Measurements from ENCODE around the gene TCN2. TPM values are rescaled to one million over a fixed set of nuclear protein-coding genes. Genes with fewer than 3 reads are reported as not detected.

The TCN2 gene
- total RNA-seq, 2 experiments from 2014 or later: 1.7 to 1.9 TPM

DNA sequence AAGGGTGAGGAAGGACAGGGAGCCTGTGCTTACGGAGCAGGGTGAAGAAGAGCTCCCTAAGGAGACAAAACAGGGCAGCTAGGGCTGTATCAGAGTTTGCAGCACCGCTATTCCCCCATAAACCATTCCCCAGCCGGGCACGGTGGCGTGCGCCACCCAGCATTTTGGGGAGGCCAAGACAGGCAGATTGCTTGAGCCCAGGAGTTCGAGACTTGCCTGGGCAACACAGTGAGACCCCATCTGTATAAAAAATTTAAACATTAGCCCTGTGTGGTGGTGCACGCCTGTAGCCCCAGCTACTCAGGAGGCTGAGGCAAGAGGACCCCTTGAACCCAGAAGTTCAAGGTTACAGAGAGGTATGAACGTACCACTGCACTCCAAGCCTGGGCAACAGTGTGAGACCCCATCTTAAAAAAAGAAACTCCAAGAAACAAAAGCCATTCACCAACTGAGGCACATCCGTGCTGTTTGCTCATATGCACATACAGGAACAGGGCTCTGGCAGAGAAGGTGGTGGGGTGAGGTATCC, 37.2 kb upstream of the TCN2 start:
- Mint-ChIP-seq H3K4me3 (no peak overlapping the region), H3K27ac (no peak overlapping the region), H3K36me3 (ENCODE audit: low read depth) (no peaks in the 10 kb centered on the region), H3K27me3 (peaks cover 19% of the 10 kb centered on the region), H3K9me3 (no peaks in the 10 kb centered on the region), H3K4me1 (no peaks in the 10 kb centered on the region)
- CTCF ChIA-PET: interaction anchor here (0.7 kb wide), 1 partner anchor 85 kb away, joined by 3 read pairs; no protein-coding TSS in a partner anchor
- POLR2A ChIA-PET: no interaction called here
- no peak for DNase-seq

DNA sequence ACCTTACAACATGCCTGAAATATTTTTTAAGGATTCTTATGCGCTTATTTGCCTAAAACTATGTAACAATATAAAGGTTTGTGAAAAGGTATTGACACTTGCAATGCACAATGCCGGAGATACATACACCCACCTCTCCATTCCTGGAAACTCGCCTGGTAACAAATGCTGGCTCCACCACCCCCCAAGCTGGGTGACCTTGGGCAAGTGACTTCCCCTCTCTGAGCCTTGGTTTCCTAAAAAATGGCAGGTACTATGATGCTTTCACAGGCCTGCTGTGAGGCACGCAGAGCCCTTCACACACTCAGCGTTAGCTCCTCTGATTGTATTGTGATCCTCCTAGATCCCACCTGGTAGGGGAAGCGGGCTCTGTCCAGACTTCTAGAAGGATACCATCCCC, 34.8 kb upstream of the TCN2 start:
- H3K27ac Mint-ChIP-seq: no peak overlapping the region
- peaks cover 18% of the 10 kb centered on the region for H3K36me3 Mint-ChIP-seq (ENCODE audit: low read depth)
- no peak overlapping the region for H3K4me3 Mint-ChIP-seq
- CTCF ChIA-PET: no interaction called here
- no peaks in the 10 kb centered on the region for H3K4me1 Mint-ChIP-seq
- H3K9me3 Mint-ChIP-seq: no peaks in the 10 kb centered on the region
- peaks cover 19% of the 10 kb centered on the region for H3K27me3 Mint-ChIP-seq
- no peak for DNase-seq
- POLR2A ChIA-PET: no interaction called here

DNA sequence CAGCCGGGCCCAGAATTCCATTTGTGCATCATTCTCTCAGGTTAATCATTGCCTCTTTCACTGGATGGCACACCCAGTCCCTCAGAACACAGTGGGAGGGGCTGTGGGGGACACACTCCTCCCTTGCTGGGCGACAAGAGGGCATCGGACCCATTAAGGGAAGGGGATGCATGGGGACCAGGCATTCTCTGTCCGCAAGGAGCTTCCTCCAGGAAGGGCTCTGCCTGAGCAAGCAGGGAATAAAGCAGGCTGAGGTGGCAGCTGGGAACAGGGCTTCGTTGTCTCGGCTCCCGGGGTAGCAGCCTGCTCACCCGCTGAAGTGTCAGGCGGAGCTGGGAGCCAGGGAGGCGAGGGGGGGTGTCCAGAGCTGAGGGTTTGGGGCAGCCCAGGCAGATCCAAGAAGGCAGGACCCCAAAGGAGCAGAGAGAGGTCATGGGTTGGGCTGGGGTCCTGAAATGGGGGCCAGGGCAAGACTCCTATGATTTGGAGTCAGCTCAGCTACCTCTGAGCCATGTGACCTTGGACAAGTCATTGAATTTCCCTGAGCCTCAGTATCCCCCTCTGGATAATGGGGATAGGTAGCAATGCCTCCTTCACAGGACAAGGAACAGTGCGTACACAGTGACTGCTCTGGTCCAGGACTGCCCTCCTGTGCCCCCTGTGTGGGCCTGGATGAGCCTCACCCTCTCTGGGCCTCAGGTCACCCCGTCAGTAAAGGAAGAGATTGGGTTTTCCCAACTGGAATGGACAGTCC, 34.0 kb upstream of the TCN2 start:
- Mint-ChIP-seq H3K27me3 (peaks cover 19% of the 10 kb centered on the region), H3K9me3 (no peaks in the 10 kb centered on the region), H3K27ac (no peak overlapping the region), H3K4me1 (no peaks in the 10 kb centered on the region), H3K36me3 (ENCODE audit: low read depth) (peaks cover 25% of the 10 kb centered on the region), H3K4me3 (no peak overlapping the region)
- ChIA-PET CTCF (no interaction called here), POLR2A (no interaction called here)
- DNase-seq: no peak

DNA sequence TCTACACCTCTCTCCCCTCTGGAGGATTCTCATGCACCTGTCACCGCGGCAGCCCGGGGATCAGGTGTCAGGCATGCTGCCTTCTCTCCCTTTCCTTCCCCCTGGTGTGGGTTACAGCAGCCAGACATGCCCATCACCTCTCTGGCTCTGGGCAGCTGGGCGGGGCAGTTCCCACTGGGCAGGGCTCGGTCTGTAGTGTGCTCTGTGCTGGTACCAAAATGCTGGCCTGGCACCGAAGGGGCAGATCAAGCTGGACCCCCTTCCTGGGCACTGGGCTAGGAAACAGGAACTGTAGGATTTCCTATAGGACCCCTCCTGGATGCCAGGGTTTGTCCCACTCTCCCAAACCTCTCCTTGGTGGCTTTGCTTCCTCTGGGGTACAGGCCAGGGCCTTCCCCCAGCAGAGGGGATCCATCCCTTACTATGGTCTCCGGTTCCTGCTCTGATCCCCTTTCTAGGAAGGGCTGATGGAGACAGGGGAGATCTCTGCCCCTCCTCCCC, 33.3 kb upstream of the TCN2 start:
- Mint-ChIP-seq H3K4me1 (no peaks in the 10 kb centered on the region), H3K9me3 (no peaks in the 10 kb centered on the region), H3K4me3 (no peak overlapping the region), H3K36me3 (ENCODE audit: low read depth) (peaks cover 29% of the 10 kb centered on the region), H3K27ac (no peak overlapping the region), H3K27me3 (peaks cover 14% of the 10 kb centered on the region)
- no peak for DNase-seq
- POLR2A ChIA-PET: interaction anchor here (0.6 kb wide), 1 partner anchor 12 kb away, joined by 3 read pairs; no protein-coding TSS in a partner anchor
- CTCF ChIA-PET: no interaction called here

DNA sequence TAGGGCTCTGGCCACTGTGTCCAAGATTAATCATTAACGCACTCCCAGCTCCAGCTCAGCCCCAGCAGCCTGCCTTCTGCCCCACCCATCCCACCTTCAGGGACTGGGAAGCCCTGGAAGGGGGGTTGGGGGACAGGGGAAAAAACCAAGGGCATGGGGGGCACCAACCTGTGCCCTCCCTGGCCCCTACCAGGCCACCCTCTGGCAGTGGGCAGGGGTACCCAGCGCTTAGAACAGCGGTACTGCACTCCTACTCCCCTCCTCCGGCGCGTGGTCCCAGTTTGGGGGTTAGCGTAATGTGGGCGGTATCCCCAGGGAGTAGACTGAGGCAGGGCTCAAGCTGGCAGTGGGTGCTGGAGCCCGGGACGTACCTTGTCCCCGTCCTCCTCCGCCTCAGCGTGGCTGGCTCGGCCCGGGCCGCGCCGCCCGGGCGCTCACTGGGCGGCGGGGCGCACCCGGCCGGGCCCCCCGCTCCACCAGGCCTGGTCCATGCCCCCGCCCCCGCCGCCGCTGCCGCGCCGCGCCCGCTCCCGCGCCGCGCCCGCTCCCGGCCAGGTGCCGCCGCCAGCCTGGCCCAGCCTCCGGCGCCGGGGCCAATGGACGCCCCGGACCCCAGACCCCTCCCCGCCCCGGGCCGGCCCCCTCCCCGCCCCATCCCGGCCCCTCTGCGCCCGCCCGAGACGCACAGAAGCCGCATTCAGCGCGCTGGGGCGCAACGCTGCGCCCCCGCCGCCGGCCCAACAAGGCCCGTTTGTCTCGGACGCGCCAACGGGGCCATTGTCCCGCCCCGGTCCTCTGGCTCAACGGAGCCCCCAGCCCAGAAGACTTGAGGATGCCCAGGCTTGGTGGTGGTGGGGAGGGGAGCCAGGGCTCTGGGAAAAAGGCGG, 32.6 kb upstream of the TCN2 start, which contains the start of gene GAL3ST1:
Gene GAL3ST1, minus strand, starts transcription at position 571 of the 887 bp plus-strand sequence. CDS start 17,273 bp downstream, outside the sequence.
- peaks cover 36% of the 10 kb centered on the region for H3K36me3 Mint-ChIP-seq (ENCODE audit: low read depth)
- no peaks in the 10 kb centered on the region for H3K4me1 Mint-ChIP-seq
- no peak within 1 kb of the TSS for H3K27ac Mint-ChIP-seq
- H3K9me3 Mint-ChIP-seq: no peaks in the 10 kb centered on the region
- H3K4me3 Mint-ChIP-seq: no peak within 1 kb of the TSS
- ChIA-PET POLR2A (interaction anchor here (0.6 kb wide), 1 partner anchor 12 kb away, joined by 3 read pairs; no protein-coding TSS in a partner anchor), CTCF (no interaction called here)
- no peak for DNase-seq
- peaks cover 11% of the 10 kb centered on the region for H3K27me3 Mint-ChIP-seq

DNA sequence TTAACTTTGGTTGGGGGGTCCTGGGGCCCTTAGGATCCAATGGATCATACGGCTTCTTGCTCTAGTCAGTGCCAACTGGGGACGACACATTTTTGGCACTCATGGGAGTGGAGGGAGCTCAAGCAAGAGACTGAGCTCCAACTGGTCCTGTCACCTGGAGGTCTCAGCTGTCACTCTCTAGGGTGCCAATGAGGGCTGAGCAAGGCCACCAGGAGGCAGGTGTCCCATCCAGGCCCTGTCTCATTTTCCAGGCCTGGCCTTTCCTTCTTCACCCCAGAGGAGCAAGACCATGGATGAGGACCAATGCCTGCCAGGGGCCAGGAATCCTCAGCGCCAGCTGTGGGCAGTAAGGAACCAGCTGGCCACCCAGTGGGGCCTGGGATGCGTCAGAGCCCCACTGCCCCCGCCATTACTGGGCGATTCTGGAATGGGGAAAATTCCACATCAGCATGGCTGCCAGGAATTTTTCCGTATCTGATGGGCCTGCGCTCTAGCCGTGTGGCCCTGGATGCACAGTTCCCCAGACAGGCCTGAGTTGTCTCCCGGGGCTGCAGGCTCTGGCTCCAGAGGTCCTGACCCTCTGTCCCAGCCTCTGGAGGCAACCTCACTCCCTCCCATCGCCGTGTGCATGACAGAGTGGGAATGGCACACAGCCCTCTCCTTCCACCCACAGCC, 31.8 kb upstream of the TCN2 start:
- H3K4me3 Mint-ChIP-seq: no peak overlapping the region
- H3K36me3 Mint-ChIP-seq (ENCODE audit: low read depth): peaks cover 44% of the 10 kb centered on the region
- DNase-seq: no peak
- POLR2A ChIA-PET: interaction anchor here (0.6 kb wide), 1 partner anchor 35 kb away, joined by 3 read pairs; no protein-coding TSS in a partner anchor
- H3K4me1 Mint-ChIP-seq: no peaks in the 10 kb centered on the region
- H3K27ac Mint-ChIP-seq: no peak overlapping the region
- CTCF ChIA-PET: no interaction called here
- H3K9me3 Mint-ChIP-seq: no peaks in the 10 kb centered on the region
- H3K27me3 Mint-ChIP-seq: peaks cover 9% of the 10 kb centered on the region

DNA sequence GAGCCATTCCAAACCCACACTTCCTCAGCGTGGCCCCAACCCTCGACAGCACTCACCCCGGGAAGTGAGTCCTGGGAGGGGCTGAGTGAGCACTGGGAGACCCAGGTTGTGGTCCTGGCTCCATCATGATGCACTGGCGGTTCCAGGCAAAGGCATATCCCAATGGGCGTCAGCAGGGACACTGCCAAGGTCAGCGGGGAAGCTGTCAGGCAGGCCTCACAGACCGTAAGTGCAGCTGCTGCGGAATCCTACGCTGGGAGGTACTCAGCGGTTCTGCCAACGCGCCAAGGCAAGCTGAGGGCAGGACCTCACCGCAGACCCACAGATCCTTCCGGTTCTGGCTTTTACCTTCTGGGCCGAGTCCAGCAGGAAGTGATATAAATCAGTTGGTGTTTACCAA, 31.1 kb upstream of the TCN2 start:
- ChIA-PET CTCF (no interaction called here), POLR2A (interaction anchor here (0.9 kb wide), 1 partner anchor 14 kb away, joined by 3 read pairs; no protein-coding TSS in a partner anchor)
- peaks cover 51% of the 10 kb centered on the region for H3K36me3 Mint-ChIP-seq (ENCODE audit: low read depth)
- H3K27me3 Mint-ChIP-seq: peaks cover 9% of the 10 kb centered on the region
- H3K27ac Mint-ChIP-seq: no peak overlapping the region
- no peak for DNase-seq
- no peaks in the 10 kb centered on the region for H3K9me3 Mint-ChIP-seq
- H3K4me3 Mint-ChIP-seq: no peak overlapping the region
- H3K4me1 Mint-ChIP-seq: no peaks in the 10 kb centered on the region

DNA sequence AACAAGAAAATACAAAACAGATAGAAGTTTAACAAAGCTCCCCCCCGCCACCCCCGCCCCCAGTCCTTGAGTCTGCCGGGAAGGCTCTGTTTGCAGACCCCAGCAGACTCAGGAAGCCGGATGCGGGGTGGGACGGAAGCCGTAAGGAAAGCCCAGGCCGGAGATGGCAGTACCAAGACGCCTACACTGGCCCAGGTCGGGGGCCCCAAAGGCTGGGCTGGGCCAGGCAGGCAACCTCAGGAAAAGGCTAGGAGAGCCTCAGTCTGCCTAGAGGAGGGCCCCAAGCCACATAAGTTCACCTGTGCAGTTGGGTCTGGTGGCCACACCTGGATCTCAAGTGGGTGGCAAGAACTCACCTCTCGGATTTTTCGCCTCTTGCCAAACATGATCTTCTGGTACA, 28.5 kb upstream of the TCN2 start:
- CTCF ChIA-PET: interaction anchor here (1.7 kb wide), 1 partner anchor 29 kb away, joined by 3 read pairs; the partner anchor contains the start of gene TCN2
- POLR2A ChIA-PET: no interaction called here
- Mint-ChIP-seq H3K27me3 (peaks cover 4% of the 10 kb centered on the region), H3K4me1 (no peaks in the 10 kb centered on the region), H3K36me3 (ENCODE audit: low read depth) (peaks cover 65% of the 10 kb centered on the region), H3K9me3 (no peaks in the 10 kb centered on the region), H3K4me3 (no peak overlapping the region), H3K27ac (no peak overlapping the region)
- no peak for DNase-seq

DNA sequence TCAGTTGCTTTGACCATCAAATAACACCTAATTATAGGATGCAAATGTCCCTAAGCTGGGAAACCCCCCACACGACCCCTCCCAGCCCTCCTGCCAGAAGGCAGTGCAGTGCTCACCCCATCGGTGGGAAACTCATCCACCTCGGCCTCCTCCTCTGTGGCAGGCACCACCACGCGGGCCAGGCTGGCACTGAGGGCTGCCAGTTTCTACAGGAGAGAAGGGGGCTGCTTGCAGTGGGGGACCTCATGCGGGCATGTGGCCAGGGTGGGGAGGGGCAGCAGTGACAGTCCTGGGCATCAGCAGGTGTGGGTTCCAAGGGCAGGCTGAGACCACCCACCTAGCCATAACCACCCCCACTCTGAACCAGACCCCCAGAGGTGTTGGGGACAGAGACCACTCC, 26.1 kb upstream of the TCN2 start:
- POLR2A ChIA-PET: interaction anchor here (1.2 kb wide), 1 partner anchor 9 kb away, joined by 3 read pairs; no protein-coding TSS in a partner anchor
- CTCF ChIA-PET: no interaction called here

DNA sequence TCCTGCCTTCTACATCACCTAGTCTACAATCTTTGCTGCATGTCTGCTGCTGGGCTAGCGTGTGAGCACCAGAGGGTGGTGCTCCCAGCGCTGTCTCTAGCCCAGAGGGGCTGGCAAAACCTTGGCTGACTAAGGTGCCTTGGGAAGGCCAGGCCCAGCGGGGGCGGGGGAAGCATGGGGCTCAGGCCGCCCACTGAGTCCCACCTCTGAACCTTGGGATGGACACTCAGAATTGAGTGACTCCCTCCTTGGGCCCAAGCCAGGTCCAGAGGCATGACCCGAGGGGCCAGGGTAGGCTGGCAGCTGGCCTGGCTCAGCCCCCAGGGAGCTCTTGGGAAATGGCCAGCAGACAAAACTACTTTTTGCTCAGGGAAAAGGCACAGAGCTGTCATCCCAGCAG, 24.9 kb upstream of the TCN2 start:
- Mint-ChIP-seq H3K9me3 (no peaks in the 10 kb centered on the region), H3K36me3 (ENCODE audit: low read depth) (peaks cover 75% of the 10 kb centered on the region), H3K4me1 (no peaks in the 10 kb centered on the region), H3K27ac (no peak overlapping the region), H3K27me3 (no peaks in the 10 kb centered on the region), H3K4me3 (no peak overlapping the region)
- ChIA-PET CTCF (no interaction called here), POLR2A (no interaction called here)
- no peak for DNase-seq

More for the DNA sequence above, 26.1 kb upstream of the TCN2 start:
- no peak overlapping the region for H3K27ac Mint-ChIP-seq
- H3K36me3 Mint-ChIP-seq (ENCODE audit: low read depth): peaks cover 73% of the 10 kb centered on the region
- no peak for DNase-seq
- no peak overlapping the region for H3K4me3 Mint-ChIP-seq
- H3K4me1 Mint-ChIP-seq: no peaks in the 10 kb centered on the region
- no peaks in the 10 kb centered on the region for H3K9me3 Mint-ChIP-seq
- H3K27me3 Mint-ChIP-seq: no peaks in the 10 kb centered on the region

DNA sequence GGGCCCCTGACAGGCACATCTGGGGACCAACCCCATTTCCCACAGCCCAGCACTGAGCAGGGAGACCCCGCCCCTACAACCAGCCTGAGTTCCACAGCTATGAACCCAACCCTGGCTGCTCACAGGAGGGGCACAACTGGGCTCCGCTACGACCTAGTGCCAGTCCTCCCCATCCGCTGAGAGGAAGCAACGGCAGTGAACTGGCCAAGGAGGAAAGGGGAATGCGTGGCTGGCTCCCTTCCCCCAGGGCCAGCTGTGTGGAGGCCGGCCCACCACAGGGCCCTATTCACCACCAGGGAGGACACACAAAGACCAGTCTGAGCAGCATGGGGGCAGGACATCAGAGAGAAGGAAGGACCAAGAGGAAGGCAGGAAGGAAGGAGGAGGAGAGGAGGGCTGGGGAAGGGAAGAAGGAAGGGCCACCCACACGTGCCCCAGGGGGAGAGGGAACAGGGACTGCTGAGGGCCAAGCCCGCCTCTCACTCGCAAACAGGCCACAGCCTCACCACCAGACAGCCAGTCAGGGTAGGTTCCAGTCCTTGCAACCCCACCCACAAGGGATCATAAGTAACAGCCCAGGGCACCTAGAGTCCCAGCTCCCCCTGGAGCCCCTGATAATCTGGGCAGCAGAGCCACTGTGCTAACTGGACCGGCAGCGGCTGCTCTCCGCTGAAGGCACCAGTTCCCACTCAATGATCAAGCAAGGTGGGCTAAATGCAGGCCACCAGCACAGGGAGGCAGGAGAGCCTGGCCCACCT, 24.0 kb upstream of the TCN2 start:
- Mint-ChIP-seq H3K9me3 (no peaks in the 10 kb centered on the region), H3K36me3 (ENCODE audit: low read depth) (peaks cover 74% of the 10 kb centered on the region), H3K4me3 (no peak overlapping the region), H3K4me1 (no peaks in the 10 kb centered on the region), H3K27ac (no peak overlapping the region), H3K27me3 (no peaks in the 10 kb centered on the region)
- ChIA-PET POLR2A (no interaction called here), CTCF (no interaction called here)
- no peak for DNase-seq

DNA sequence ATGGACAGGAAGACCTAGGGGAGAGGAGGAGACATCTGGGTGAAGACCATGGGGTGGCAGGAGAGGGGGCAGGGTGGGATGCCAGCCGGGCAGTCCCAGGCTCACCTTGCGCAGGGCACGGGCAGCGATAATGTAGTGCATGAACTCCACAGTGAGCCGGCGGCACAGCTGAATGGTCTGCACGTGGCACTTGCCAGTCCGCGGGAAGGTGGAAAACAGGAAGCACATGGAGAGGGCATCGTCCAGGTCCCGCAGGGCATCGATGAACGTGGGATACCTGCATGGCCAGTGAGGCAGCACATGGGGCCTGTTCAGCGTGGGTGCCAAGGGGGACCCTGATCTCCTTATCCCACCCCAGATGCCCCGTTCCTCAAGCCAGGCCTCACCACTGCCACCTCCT, 22.5 kb upstream of the TCN2 start:
- DNase-seq: no peak
- Mint-ChIP-seq H3K4me1 (no peaks in the 10 kb centered on the region), H3K4me3 (no peak overlapping the region), H3K27ac (no peak overlapping the region), H3K9me3 (no peaks in the 10 kb centered on the region), H3K36me3 (ENCODE audit: low read depth) (peaks cover 70% of the 10 kb centered on the region), H3K27me3 (no peaks in the 10 kb centered on the region)
- POLR2A ChIA-PET: no interaction called here
- CTCF ChIA-PET: no interaction called here
